Ishikawa (cell line): ENCODE results near the gene PAPSS1.
A peak's percentile ranks its signal among the peaks of the same experiment; 100 is the strongest.

Experiments used
- CEBPB ChIP-seq: IDR thresholded peaks from 2 replicates; pipeline ENCODE4 v1.6.1; 2012
- CREB1 ChIP-seq: IDR thresholded peaks from 2 replicates; pipeline ENCODE4 v1.6.1; 2012; ENCODE audit warnings: low read depth
- EGR1 ChIP-seq: IDR thresholded peaks from 2 replicates; pipeline ENCODE4 v1.6.1; 2012
- EP300 ChIP-seq: IDR thresholded peaks from 2 replicates; pipeline ENCODE4 v1.6.1; 2012; ENCODE audit warnings: borderline replicate concordance
- FOXM1 ChIP-seq: IDR thresholded peaks from 2 replicates; pipeline ENCODE4 v1.6.1; 2012; ENCODE audit warnings: low read depth, borderline replicate concordance
- MAX ChIP-seq: IDR thresholded peaks from 2 replicates; pipeline ENCODE4 v1.6.1; 2012
- NFIC ChIP-seq: IDR thresholded peaks from 2 replicates; pipeline ENCODE4 v1.6.1; 2012
- RAD21 ChIP-seq: IDR thresholded peaks from 2 replicates; pipeline ENCODE4 v1.6.1; 2012; ENCODE audit warnings: low read depth
- TAF1 ChIP-seq: IDR thresholded peaks from 2 replicates; pipeline ENCODE4 v1.6.1; 2012; ENCODE audit warnings: low read depth, mild to moderate bottlenecking
- TCF12 ChIP-seq: IDR thresholded peaks from 2 replicates; pipeline ENCODE4 v1.6.1; 2012; ENCODE audit warnings: low read depth
- TEAD4 ChIP-seq: IDR thresholded peaks from 2 replicates; pipeline ENCODE4 v1.6.1; 2012
- USF1 ChIP-seq: IDR thresholded peaks from 2 replicates; pipeline ENCODE4 v1.6.1; 2012
- YY1 ChIP-seq: IDR thresholded peaks from 2 replicates; pipeline ENCODE4 v1.6.1; 2012; ENCODE audit warnings: low read depth
- ZBTB7A ChIP-seq: IDR thresholded peaks from 2 replicates; pipeline ENCODE4 v1.6.1; 2012; ENCODE audit warnings: low read depth
- TF ChIP-seq, protein P1 (sequence below): IDR thresholded peaks from 2 replicates; pipeline ENCODE4 v1.6.1; 2012; ENCODE audit warnings: low read depth, mild to moderate bottlenecking

Gene PAPSS1

DNA sequence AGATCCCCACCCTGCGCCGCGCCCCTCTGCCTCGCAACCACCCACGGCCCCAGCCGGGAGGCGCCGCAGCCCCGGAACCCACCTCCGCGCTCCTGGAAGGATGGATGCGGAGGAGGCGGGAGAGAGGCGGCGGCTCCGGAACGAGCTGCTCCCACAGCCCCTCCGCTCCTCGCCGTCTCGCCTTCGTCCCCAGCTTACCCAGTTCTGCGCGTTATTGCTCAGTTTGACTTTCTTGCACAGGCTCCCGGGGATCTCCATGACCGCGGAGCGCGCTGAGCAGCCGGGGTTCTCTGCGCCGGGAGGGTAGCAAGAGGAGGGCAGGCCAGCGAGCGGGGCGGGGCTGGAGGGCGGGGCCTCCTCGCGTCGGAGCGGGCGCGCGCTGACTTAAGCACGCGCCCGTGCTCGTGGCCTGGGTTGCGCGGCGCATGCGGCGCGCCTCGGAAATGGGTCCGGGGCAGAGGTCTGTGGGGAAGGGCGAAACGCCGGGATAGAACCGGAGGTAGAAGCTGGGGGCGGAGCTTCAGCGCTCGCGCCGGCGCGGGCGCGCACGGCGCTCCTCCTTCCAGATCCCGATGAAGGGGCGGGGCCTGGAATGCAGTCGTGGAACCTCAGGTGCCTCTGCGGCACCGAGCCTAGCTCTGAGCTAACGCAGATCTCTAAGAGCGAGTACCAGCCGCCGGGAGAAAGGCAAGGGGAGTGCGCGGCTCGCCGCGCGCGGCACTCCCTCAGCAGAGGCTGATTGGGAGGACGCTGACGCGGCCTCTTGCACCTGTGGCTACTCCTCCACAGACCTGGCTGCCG, at the start of gene PAPSS1:
Gene PAPSS1 (minus strand): TSS at position 313 of the 801 bp plus-strand sequence. CDS start 55 bp downstream, at position 258.
- 0 out of 2 replicates have a peak, but pooled peaks have one; percentile 8 for TF ChIP-seq EP300
- no peak for TF ChIP-seq TCF12
- peak; percentile 61; the same call in 1 of the 2 replicates for TF ChIP-seq TAF1
- TF ChIP-seq, protein P1, sequence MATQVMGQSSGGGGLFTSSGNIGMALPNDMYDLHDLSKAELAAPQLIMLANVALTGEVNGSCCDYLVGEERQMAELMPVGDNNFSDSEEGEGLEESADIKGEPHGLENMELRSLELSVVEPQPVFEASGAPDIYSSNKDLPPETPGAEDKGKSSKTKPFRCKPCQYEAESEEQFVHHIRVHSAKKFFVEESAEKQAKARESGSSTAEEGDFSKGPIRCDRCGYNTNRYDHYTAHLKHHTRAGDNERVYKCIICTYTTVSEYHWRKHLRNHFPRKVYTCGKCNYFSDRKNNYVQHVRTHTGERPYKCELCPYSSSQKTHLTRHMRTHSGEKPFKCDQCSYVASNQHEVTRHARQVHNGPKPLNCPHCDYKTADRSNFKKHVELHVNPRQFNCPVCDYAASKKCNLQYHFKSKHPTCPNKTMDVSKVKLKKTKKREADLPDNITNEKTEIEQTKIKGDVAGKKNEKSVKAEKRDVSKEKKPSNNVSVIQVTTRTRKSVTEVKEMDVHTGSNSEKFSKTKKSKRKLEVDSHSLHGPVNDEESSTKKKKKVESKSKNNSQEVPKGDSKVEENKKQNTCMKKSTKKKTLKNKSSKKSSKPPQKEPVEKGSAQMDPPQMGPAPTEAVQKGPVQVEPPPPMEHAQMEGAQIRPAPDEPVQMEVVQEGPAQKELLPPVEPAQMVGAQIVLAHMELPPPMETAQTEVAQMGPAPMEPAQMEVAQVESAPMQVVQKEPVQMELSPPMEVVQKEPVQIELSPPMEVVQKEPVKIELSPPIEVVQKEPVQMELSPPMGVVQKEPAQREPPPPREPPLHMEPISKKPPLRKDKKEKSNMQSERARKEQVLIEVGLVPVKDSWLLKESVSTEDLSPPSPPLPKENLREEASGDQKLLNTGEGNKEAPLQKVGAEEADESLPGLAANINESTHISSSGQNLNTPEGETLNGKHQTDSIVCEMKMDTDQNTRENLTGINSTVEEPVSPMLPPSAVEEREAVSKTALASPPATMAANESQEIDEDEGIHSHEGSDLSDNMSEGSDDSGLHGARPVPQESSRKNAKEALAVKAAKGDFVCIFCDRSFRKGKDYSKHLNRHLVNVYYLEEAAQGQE = no peak
- TF ChIP-seq NFIC = no peak
- TF ChIP-seq CEBPB = no peak
- TF ChIP-seq YY1 = 0 out of 2 replicates have a peak, but pooled peaks have one; percentile 11
- TF ChIP-seq TEAD4 = peak; percentile 82
- TF ChIP-seq EGR1 = peak; percentile 45; the same call in 1 of the 2 replicates
- TF ChIP-seq MAX = peak; percentile 44
- peak; percentile 10 for TF ChIP-seq ZBTB7A

DNA sequence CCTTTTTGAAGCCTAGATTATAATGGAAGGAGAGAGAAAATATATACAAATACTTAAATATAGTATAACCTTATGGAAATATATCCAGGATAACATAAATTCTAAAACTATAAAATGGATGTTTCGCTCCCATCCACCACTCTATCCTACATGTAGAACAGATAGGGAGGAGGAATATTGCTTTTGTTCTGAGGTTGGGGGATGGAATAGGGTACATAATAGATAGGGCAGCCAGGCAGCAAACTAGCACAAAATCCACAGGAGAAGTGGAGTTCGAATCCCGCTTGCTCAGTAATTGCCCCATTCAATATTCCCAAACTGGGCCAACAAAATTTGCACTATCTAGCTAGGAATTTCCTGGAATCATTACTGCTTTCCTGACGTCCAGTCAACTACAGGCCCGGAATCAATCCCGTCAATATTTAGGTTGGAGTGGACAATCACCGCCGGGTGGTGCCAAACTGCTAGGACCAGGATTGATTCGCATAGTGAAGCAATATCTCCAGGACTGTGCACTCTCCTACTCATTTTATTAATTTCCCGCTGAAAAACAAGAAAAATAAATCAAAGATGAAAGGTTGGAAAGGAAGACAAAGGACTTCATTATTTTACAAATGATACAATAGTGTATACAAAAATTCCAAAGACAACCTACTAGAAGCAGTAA, 40.4 kb upstream of the PAPSS1 start:
- TF ChIP-seq, protein P1 = no peak
- TF ChIP-seq RAD21 (peak; percentile 24), EGR1 (no peak)

- TF ChIP-seq CREB1 (no peak), TAF1 (no peak), RAD21 (peak; percentile 66)
Measured at GRCh38 chr4:107757864-107758476, 37.9 kb upstream of the PAPSS1 start.

DNA sequence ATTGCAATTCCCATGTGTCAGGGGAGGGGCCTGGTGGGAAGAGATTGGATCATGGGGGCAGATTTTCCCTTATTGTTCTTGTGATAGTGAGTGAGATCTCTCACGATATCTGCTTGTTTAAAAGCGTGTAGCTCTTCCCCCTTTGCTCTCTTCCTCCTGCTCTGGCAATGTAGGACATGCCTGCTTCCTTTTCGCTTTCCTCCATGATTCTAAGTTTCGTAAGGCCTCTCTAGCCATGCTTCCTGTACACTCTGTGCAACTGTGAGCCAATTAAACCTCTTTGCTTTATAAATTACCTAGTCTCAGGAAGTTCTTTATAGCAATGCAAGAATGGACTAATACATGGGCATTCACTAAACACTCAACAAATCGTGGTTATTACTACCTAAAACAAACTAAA, 37.2 kb upstream of the PAPSS1 start:
- no peak for TF ChIP-seq USF1
- no peak for TF ChIP-seq FOXM1
- no peak for TF ChIP-seq YY1
- no peak for TF ChIP-seq CEBPB
- TF ChIP-seq ZBTB7A = no peak
- no peak for TF ChIP-seq TAF1
- no peak for TF ChIP-seq EGR1
- TF ChIP-seq, protein P1 = no peak
- no peak for TF ChIP-seq RAD21
- no peak for TF ChIP-seq NFIC
- TF ChIP-seq TCF12 = no peak
- no peak for TF ChIP-seq MAX
- no peak for TF ChIP-seq EP300
- TF ChIP-seq CREB1 = no peak
- no peak for TF ChIP-seq TEAD4
